NCI-H748 treated with DMSO at 0.1 percent for 48 hours (cell line): Measurements from ENCODE around the gene ERG.

Experiments used
- DNase-seq: peaks from one replicate; lab custom pipeline; 2025; lab: John Stamatoyannopoulos, UW

ERG gene

GRCh38 chr21:38389354-38389676 lies 109.0 kb downstream of the ERG start:
- no peak for DNase-seq

GRCh38 chr21:38388647-38389353 lies 109.5 kb downstream of the ERG start:
- DNase-seq, result no peak

DNA sequence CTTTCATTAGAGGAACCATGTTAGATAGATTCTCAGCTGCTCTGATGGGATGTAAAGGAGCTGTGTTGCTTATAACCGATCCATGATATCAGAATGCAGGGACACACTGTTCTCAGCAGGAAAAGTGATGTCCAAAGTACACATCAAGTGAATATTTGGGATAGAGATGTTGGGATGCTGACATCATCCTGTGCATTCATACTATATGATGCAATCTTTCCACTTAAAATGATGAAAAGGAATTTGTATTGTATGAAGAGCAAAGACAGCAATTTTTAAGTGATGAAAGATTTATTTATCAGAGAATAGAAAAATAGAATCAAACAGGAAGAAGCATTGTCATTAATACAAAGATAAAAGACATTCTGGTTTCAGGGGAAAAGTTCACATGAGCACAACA lies 110.1 kb downstream of the ERG start:
- no peak for DNase-seq

- DNase-seq, result no peak
These were observed 111.3 kb downstream of the ERG start for GRCh38 chr21:38386967-38387366.

- DNase-seq, result no peak
These were observed 112.7 kb downstream of the ERG start for GRCh38 chr21:38385427-38386175.

DNA sequence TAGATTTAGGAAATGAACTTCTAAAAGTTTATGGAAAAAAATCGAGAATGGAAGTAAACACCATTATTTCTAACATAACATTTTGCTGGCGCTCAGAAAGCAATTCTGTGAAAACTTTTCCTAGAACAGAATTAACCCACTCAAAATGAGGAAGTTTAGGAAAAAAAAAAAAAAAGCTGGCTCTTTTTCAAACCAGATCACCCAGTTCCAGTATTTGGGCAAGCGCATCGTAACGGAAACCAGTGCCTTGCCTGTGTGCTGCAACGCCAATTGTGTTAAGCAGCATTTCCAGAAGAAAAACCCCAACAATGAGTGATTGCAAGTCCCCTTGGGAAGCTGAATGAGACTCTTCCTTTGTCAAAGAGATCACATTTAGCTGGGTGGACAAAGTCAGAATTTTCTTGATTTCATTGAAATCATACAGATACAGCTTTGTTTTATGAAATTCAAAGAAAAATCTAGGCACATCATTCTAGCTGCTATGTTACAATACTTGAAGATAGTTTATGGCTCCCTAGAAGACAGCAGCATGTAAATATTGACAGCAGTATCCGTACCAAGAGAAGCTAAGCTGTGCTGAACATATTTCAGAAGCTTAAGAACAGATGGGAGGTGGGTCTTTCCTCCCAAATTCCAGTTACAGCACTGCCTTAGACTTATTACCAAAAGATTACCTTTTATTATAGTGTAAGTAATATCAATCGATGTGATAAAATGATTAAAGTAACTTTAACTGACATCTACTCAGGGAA lies 113.4 kb downstream of the ERG start:
- no peak for DNase-seq

GRCh38 chr21:38384238-38384560 lies 114.1 kb downstream of the ERG start:
- no peak for DNase-seq

DNA sequence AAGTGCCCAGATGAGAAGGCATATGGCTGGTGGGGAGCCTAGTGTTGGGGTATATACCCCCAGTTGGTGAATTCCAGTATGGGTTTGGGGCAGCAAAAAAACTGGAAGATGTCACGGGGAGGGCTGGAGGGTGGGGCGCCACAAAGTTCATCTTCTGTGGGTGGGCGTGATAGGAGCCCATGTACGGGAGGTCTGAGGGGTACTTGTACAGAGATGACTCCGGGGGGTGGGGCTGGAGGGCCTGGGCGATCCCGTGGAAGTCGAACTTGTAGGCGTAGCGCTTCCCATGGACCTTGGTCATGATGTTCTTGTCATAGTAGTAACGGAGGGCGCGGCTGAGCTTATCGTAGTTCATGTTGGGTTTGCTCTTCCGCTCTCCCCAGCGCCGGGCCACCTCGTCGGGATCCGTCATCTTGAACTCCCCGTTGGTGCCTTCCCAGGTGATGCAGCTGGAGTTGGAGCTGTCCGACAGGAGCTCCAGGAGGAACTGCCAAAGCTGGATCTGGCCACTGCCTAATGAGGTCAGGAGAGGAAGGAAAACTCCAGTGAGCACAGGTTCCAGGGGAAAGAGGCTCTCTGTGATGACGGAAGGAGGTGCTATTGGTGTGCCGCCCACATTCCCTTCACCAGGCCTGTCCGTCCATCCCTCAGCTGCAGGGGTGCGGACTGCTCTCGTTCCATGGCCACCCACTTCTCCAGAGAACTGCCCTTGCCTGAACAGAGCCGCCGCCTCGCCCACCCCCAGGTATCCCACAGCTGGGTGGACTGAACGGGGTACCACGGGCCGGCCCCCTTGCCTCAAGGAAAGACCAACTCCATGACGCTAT lies 114.7 kb downstream of the ERG start:
- no peak for DNase-seq

- no peak for DNase-seq
These were observed 117.7 kb downstream of the ERG start for GRCh38 chr21:38380481-38381137.

DNA sequence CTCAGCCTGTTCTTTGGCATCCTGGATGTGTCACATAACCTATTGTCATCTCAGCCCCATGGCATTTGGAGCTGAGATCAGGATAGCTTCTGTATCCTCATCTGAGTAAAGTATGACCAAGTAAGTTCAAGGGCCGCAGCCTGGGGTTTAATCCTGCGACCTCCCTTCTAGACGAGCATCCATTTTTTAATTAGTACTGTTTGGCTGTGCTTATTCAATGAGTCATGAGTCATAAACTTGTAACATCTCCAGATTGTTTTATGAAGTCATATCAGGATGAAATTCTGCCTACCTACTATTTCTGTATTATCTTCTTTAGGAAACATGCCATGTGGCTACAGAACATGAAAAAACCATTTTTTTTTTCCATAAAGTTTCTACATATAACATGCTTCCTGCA lies 119.1 kb downstream of the ERG start:
- no peak for DNase-seq

DNA sequence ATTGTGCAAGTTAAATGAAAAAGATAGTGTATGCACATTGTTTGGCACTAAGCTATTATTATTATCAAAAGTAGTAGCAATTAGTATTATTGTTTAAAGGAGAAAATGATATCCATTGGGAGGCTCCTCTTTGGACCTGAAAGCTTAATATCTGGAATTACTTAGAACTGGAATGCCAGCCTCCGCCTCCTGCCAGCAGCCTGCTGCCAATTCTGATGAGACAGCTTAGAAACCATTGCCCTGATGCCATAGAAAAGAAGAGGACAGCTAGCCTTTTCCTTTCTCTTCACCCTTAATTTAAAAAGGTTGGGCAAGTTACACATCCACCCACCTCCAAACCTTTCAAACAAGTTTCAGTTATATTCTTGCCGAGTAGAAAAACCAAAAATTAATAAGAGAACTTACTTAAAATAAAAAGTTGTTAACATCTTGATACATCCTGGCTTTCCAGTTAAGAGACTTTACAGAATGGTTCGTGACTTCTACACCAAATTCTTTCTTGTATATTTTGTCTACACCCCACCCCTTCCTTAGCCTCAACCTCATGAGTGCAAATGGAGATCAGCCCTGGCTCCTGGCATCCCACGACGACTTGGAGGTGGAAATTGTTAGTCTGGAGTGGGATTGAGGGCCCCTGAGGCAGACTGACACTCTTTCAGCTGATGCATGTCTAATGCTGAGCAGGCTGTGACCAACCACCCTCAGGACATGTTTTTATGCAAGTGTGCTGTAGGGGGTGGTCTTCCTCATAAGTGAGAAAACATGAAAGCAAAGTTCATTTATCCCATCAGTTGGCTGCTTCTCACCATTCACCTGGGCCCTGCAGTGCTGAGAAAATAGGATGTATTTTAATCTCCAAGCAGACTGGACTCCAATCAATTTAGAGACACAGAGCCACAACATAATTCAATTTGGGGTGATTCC lies 120.8 kb downstream of the ERG start:
- no peak for DNase-seq

- DNase-seq, result no peak
These were observed 121.6 kb downstream of the ERG start for GRCh38 chr21:38376693-38377092.

DNA sequence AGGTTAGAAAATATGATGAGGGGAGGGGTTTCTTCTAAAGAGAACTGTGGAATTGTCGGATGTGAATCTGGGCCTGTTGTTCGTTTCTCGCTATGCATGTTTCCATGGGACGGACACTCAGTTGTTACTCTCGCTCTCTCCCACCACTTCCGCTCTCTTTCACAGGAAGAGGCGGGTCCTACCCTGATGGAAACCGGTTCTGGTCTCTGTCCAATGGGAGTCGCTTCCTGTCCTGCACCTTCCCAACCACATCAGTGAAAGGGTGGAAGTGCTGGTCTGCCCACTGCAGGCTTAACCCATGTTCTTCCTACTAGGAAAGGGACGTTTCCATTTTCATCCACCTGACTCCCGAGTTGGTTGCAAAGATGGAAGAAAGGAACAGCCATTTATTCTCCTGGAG lies 122.0 kb downstream of the ERG start:
- no peak for DNase-seq

DNA sequence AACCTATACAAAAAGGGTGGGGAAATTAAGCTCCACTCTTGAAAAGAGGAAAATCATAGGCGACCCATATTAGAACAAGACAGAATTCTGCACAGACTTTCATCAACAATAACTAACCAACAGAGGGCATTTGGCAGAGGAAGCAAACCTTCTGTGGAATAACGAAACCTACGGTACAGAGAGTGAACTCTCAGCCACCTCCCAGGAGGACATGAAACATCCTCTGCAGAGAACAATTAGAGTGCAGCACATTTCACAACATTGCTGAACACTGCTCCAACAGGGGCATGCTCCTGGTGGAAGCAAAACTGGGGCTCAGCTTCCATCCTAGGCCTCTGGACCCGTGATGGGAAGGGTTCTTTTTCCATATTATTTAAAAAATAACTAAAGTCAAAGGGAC lies 130.6 kb downstream of the ERG start:
- no peak for DNase-seq

- DNase-seq, result no peak
These were observed 132.8 kb downstream of the ERG start for GRCh38 chr21:38365521-38365920.

GRCh38 chr21:38363693-38364092 lies 134.6 kb downstream of the ERG start:
- no peak for DNase-seq

DNA sequence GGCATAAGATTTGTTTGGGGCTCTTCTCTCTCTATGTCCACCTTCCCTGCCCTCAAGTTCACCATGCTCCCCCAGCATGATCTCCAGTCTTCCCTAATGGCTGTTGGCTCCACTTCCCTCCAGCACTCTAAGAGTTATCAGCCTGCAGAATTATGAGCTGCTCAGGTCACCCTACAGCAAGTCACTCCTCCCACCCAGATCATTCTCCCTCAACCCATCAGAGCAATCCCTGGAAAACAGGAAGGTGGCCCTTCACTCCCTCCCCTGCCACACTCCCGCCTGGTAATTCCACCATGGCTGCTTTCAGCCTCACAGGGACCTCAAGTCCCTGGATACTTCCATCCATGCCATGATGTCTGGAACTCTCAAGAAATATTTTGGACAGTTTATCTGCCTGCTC lies 137.0 kb downstream of the ERG start:
- DNase-seq, result no peak

- no peak for DNase-seq
These were observed 138.4 kb downstream of the ERG start for GRCh38 chr21:38359835-38360234.

DNA sequence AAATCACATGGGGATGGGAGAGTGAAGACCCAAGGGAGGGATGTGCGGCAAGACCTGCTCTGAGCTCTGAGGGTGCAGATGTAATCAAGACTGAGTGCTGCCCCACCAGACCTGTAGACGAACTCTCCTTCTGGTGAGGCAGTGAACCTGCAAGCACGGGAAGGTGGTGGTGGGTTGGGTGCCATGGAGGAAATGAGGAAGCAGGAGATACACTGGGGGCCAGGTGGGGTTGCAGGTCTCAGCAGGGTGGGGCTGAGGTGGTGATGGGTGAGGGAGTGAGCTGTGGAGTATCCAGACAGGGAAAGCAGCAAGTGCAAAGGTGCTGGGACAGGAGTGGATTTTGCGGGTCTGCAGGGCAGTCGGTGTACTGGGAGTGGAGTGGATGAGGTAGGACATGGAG lies 139.2 kb downstream of the ERG start:
- DNase-seq, result no peak

DNA sequence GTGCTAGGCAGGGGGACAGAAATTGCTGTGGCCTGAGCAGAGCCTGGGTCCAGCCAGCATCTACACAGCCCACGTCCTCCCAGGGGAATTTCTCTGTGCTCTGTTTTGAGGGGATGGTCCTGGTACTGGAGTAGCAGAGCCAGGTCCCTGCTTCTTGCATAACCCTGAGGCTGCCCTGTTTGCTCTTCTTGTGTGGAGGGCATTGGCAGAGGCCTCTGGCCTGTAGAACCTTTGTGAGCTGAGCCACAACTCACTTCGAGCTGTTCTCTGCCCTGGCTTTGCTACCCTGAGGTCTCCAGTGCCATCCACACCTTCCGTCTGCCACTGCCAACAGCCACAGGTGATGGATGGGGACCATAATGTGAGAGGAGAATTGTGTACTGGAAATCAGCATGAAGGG lies 139.6 kb downstream of the ERG start:
- DNase-seq, result no peak

GRCh38 chr21:38358098-38358497 lies 140.2 kb downstream of the ERG start:
- no peak for DNase-seq
